C1 segment of cervical spinal cord (tissue), 14 donors: ENCODE measurements around the gene ILRUN.
A peak's percentile ranks its signal among the peaks of the same experiment; 100 is the strongest.
"Not testable (repeated sequence)": the region's sequence is repeated elsewhere in the genome, so short reads cannot be mapped to it uniquely, and the experiment has no call there.

Experiments
- DNase-seq, 14 donors: peaks; one replicate each; lab custom pipeline; 2025; lab: John Stamatoyannopoulos, UW

Gene ILRUN

GRCh38 chr6:34665019-34665418 lies 31.5 kb downstream of the ILRUN start:
- no peak for DNase-seq

DNA sequence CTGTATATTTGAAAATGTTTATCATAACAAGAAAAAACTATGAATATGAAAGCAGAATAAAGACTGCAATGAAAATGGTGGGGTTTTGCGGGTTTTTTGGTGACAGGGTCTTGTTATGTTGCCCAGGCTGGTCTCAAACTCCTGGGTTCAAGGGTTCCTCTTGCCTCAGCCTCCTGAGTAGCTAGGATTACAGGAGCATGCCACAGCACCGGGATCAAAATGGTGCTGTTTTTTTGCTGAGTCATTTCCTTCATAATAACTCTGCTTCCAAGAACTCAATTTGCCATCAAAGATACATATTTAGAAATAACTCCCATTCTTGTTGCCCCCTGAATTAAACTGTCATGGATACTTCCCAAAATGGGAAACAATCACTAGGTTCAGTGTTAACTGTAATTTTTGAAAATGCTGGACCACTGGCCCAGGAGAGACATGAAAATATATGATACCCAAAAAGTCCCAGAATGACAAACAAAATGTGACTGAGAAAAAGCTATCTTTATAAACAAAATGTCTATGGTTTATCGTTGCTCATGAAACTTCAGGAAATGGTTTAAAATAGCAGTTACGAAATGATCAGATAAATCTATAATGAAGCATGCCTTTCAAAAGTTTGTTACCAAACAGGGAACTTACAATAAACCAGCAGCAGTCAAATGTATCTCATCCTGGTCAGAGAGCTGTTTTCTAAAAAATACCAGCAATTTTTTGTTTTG lies 32.2 kb downstream of the ILRUN start:
- DNase-seq: no peak

DNA sequence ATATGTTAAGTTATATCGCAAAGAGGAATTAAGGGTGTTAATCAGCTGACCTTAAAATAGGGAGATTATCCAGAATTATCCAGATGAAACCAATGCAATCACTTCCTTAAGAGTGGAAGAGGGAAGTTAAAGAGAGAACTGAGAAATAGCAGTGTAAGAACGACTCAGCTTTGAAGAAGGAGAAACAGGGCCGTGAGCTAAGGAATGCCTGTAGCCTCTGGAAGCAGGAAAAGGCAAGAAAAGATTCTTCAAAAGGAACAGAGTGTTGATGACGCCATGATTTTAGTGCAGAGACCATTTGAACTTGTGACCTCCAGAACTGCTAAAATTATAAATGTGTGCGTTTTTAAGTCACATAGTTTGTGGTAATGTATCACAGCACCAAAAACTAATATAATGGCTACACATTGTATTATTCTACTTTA lies 32.7 kb downstream of the ILRUN start:
- DNase-seq: no peak

- no peak for DNase-seq
Observed at GRCh38 chr6:34663371-34663770, 33.2 kb downstream of the ILRUN start.

GRCh38 chr6:34661357-34661756 lies 35.2 kb downstream of the ILRUN start:
- no peak for DNase-seq

DNA sequence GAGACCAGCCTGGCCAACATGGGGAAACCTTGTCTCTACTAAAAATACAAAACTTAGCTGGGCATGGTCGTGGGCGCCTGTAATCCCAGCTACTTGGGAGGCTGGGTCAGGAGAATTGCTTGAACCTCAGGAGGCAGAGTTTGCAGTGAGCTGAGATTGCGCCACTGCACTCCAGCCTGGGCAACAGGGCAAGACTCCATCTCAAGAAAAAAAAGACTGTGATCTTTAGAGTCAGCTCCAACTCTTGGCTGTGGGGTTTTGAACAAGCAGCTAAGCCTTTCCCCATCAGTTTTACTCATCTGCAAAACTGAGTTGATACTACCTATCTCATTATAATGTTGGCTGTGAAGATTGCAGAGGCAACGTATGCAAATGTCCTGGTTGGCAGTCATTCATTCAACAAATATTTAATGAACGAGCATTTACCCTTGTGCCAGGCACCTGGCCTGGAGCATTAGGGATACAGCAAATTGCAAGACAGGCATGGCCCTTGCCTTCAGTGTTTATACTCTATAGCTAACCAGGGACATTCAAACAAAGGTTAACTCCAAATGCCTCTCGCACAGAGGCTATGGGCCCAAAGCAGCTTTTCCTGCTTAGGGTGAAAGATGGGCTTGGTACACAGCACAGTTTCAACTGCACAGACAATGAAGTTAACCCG lies 37.8 kb downstream of the ILRUN start:
- peak in 1 of 14 donors; percentile 41 for DNase-seq

- not testable (repeated sequence) for DNase-seq
Observed at GRCh38 chr6:34657979-34658480, 38.5 kb downstream of the ILRUN start.

DNA sequence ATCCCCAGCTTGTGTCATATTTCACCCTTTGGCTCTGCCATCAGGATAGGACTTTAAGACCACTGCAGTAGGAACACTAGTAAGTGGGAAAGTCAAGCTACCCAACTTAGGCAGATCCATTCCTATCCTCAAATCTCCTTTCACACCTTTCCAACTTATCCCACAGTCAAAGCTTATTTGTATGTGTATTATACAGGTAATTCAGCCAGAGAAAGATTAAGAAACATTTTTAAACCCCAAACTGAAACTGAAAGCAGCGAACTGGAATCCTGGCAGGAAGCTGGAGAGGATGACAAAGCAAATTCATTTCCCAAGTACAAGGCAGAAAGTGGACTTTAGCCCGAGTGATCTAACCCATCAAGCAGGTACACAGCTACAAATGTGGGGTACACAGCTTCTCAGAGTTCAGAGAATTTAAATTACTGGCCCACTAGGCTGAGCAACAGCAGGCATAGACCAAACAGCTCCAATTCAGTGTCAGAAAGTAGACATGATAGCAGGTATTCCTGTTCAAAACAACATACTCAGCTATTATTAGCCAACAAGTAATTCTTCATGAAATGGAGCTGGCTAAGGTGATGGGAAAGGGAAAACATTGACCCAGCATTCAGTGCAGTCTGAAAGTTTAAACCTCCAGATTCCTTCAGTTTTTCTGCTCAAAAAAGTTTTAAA lies 39.1 kb downstream of the ILRUN start:
- peak in 11 of 14 donors; percentile 21 to 87 (median 27) for DNase-seq

GRCh38 chr6:34657037-34657306 lies 39.6 kb downstream of the ILRUN start:
- no peak for DNase-seq

GRCh38 chr6:34656378-34657036 lies 40.1 kb downstream of the ILRUN start:
- DNase-seq: peak in 6 of 14 donors; percentile 1 to 71 (median 7)

DNA sequence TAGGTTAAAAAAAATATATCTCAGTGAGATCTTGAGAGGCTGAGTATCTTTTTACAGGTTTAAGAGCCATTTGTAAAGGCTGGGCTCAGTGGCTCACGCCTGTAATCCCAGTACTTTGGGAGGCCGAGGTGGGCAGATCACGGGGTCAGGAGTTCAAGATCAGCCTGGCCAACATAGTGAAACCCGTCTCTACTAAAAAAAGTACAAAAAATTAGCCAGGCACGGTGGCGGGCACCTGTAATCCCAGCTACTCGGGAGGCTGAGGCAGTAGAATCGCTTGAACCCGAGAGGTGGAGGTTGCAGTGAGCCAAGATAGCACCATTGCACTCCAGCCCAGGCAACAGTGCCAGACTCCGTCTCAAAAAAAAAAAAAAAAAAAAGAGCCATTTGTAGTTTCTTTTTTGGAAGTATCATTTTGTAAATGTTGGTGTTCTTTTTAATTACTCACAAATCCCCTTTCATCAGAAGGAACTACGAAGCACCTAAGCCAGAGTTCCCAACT lies 40.6 kb downstream of the ILRUN start:
- DNase-seq: peak in 1 of 14 donors; percentile 14

DNA sequence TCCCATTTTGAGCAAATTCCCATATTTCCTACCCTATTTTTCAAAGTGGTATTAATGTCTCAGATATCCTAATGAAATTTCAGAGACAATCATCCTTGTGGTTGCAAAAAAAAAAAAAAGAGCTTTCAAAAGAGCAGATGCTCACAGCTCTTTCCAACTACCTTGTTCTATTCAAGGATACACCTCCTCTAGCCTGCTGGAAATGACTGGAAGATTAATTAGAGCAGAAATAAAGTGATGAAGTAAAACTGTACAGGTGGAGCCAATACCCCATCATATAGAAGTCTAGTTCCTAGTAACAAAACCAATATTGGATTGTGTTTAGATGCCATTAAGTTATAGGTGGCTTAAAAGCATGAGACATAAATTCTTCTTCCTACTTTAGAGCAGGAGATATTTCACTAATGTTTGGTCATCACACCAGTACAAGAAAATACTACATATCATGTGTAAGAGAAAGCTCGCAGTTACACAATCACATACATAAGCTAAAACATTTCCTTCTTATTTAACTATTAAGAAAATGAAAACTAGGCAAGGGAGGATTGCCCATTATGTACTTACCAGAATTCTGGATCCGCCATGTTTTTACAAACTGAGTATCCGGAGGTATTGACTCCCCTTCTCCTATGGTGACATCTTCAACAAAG lies 42.4 kb downstream of the ILRUN start:
- peak in 1 of 14 donors; percentile 95 for DNase-seq

DNA sequence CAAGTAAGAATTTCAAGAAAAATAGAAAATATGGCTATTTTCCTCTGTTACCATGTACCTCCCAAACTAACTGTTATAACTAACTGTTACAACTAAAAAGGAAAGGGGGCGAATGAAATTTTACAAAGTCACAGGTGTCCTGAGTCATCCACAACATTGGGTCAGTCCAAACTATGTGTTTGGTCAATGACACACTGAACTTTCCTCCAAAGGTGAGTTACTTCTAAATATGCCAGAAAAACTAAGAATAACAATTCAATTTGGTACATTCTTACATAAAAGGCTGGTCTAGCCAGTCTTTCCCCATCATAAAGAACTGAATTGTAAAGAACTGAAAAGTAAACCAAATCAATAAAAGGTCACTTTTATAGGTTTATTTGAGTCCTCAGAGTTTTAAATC lies 44.3 kb downstream of the ILRUN start:
- no peak for DNase-seq

GRCh38 chr6:34650823-34651222 lies 45.7 kb downstream of the ILRUN start:
- peak in 1 of 14 donors; percentile 86 for DNase-seq

DNA sequence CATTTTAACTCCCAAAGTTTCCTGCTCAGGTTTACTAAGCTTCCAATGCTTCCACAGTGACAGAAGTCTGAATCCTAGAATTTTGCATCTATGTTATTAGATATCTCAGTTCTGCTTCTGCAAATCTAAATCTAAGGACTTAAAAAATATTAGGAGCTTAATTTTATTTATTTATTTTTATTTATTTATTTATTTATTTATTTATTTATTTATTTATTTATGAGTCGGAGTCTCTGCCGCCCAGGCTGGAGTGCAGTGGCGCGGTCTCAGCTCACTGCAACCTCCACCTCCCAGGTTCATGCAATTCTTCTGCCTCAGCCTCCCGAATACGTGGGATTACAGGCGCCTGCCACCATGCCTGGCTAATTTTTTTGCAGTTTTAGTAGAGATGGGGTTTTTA lies 46.3 kb downstream of the ILRUN start:
- not testable (repeated sequence) for DNase-seq

GRCh38 chr6:34648806-34649205 lies 47.8 kb downstream of the ILRUN start:
- no peak for DNase-seq
